Type B pancreatic cell (in vitro differentiated cells): ENCODE results near the gene ITCH. TPM values are rescaled to one million over a fixed set of nuclear protein-coding genes. Genes with fewer than 3 reads are reported as not detected.
A peak's percentile ranks its signal among the peaks of the same experiment; 100 is the strongest.
"Not testable (repeated sequence)": the region's sequence is repeated elsewhere in the genome, so short reads cannot be mapped to it uniquely, and the experiment has no call there.

Experiments
- DNase-seq: peaks from one replicate; pipeline ENCODE4 v3.0.0; 2021; ENCODE audit warnings: mixed read lengths; ENCODE audit not compliant: unreplicated experiment; ENCODE audit errors: extremely low spot score
- H3K27ac Mint-ChIP-seq: 2 replicates; pipeline ENCODE4 v1.8.0; 2021; ENCODE audit warnings: mild to moderate bottlenecking, mixed read lengths
- H3K27me3 Mint-ChIP-seq: 2 replicates; pipeline ENCODE4 v1.8.0; 2021; ENCODE audit warnings: mixed read lengths
- H3K36me3 Mint-ChIP-seq: 2 replicates; pipeline ENCODE4 v1.8.0; 2021; ENCODE audit warnings: mixed read lengths
- H3K4me1 Mint-ChIP-seq: one replicate; pipeline ENCODE4 v1.8.0; 2021; ENCODE audit warnings: mixed read lengths; ENCODE audit not compliant: unreplicated experiment
- H3K4me3 Mint-ChIP-seq: 2 replicates; pipeline ENCODE4 v1.8.0; 2021; ENCODE audit warnings: mild to moderate bottlenecking, mixed read lengths
- H3K9me3 Mint-ChIP-seq: 2 replicates; pipeline ENCODE4 v1.8.0; 2021; ENCODE audit warnings: mixed read lengths
- total RNA-seq: library from RNA; stranded (reverse); gene quantifications from 2 replicates; pipeline ENCODE4 v1.2.1, GENCODE V29; 2021; ENCODE audit warnings: low replicate concordance
- TF ChIP-seq, protein P1 (sequence below): fragments of 200-600 bp; sonication (generic); conservative IDR thresholded peaks from 2 replicates; pipeline ENCODE4 v1.5.0; 2021; ENCODE audit warnings: antibody characterized with exemption, mild to moderate bottlenecking

Gene ITCH
- total RNA-seq, 1 donor from 2014 or later, result 77.2 TPM

- TF ChIP-seq, protein P1, sequence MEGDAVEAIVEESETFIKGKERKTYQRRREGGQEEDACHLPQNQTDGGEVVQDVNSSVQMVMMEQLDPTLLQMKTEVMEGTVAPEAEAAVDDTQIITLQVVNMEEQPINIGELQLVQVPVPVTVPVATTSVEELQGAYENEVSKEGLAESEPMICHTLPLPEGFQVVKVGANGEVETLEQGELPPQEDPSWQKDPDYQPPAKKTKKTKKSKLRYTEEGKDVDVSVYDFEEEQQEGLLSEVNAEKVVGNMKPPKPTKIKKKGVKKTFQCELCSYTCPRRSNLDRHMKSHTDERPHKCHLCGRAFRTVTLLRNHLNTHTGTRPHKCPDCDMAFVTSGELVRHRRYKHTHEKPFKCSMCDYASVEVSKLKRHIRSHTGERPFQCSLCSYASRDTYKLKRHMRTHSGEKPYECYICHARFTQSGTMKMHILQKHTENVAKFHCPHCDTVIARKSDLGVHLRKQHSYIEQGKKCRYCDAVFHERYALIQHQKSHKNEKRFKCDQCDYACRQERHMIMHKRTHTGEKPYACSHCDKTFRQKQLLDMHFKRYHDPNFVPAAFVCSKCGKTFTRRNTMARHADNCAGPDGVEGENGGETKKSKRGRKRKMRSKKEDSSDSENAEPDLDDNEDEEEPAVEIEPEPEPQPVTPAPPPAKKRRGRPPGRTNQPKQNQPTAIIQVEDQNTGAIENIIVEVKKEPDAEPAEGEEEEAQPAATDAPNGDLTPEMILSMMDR, result no peak
- Mint-ChIP-seq H3K4me3 (no peak overlapping the region), H3K27ac (no peak overlapping the region), H3K27me3 (no peaks in the 10 kb centered on the region), H3K36me3 (peaks cover 31% of the 10 kb centered on the region), H3K4me1 (no peaks in the 10 kb centered on the region), H3K9me3 (no peaks in the 10 kb centered on the region)
- no peak for DNase-seq
Observed at GRCh38 chr20:34433391-34433790, 70.3 kb downstream of the ITCH start.

DNA sequence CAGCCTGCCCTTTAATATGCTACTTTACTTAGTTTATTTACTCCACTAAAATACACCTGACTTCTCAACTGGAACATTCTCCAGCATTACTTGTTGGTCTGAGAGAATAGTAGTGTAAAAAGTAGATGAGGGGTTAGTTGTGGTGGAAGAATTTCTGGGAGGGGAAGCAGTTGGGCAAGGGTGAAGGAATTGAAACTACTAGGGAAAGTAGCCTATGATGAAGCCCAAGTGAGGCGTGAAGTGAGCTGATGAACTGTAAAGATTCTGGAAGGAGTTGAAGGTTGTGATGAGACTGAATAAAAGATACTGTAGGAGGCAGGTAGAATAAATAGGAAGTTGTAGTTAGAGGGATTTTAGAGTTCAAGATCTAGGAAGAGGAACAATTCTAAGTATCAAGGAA is 72.5 kb downstream of the ITCH start:
- H3K4me3 Mint-ChIP-seq, result no peak overlapping the region
- H3K9me3 Mint-ChIP-seq, result no peaks in the 10 kb centered on the region
- H3K27me3 Mint-ChIP-seq, result no peaks in the 10 kb centered on the region
- H3K27ac Mint-ChIP-seq, result peak overlapping the region; percentile 1
- H3K4me1 Mint-ChIP-seq, result no peaks in the 10 kb centered on the region
- TF ChIP-seq, protein P1, result no peak
- H3K36me3 Mint-ChIP-seq, result peaks cover 34% of the 10 kb centered on the region
- no peak for DNase-seq

GRCh38 chr20:34437330-34437986 is 74.4 kb downstream of the ITCH start:
- no peaks in the 10 kb centered on the region for H3K9me3 Mint-ChIP-seq
- no peak overlapping the region for H3K27ac Mint-ChIP-seq
- no peaks in the 10 kb centered on the region for H3K27me3 Mint-ChIP-seq
- TF ChIP-seq, protein P1, result no peak
- no peak overlapping the region for H3K4me3 Mint-ChIP-seq
- DNase-seq, result no peak
- H3K4me1 Mint-ChIP-seq, result no peaks in the 10 kb centered on the region
- H3K36me3 Mint-ChIP-seq, result peaks cover 34% of the 10 kb centered on the region

GRCh38 chr20:34439168-34439567 is 76.1 kb downstream of the ITCH start:
- Mint-ChIP-seq H3K4me1 (no peaks in the 10 kb centered on the region), H3K27me3 (no peaks in the 10 kb centered on the region), H3K36me3 (peaks cover 37% of the 10 kb centered on the region), H3K4me3 (no peak overlapping the region), H3K9me3 (no peaks in the 10 kb centered on the region), H3K27ac (no peak overlapping the region)
- no peak for DNase-seq
- TF ChIP-seq, protein P1, result no peak

GRCh38 chr20:34441423-34441822 is 78.3 kb downstream of the ITCH start:
- H3K36me3 Mint-ChIP-seq, result peaks cover 32% of the 10 kb centered on the region
- DNase-seq, H3K27me3 Mint-ChIP-seq, H3K4me3 Mint-ChIP-seq, H3K4me1 Mint-ChIP-seq, H3K9me3 Mint-ChIP-seq, H3K27ac Mint-ChIP-seq: not testable (repeated sequence)

DNA sequence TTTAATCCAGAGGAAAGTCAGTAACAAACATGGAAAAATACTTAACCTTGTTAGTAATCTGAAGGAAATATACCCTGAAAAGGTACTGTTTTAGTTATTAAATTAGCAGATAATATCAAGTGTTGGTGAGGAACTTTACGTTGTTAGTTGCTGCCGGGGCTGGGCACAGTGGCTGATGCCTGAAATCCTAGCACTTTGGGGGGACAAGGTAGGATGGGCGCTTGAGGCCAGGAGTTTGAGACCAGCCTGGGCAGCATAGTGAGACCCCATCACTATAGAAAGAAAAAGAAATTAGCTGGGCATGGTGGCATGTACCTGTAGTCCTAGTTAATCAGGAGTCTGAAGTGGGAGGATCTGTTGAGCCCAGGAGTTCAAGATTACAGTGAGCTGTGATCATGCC is 80.5 kb downstream of the ITCH start:
- H3K36me3 Mint-ChIP-seq, result peaks cover 40% of the 10 kb centered on the region
- H3K27me3 Mint-ChIP-seq, result no peaks in the 10 kb centered on the region
- no peak overlapping the region for H3K4me3 Mint-ChIP-seq
- no peaks in the 10 kb centered on the region for H3K4me1 Mint-ChIP-seq
- no peaks in the 10 kb centered on the region for H3K9me3 Mint-ChIP-seq
- no peak overlapping the region for H3K27ac Mint-ChIP-seq
- TF ChIP-seq, protein P1, result no peak
- no peak for DNase-seq
